ENCODE results near the gene CCL15.

The CCL15 gene

GRCh38 chr17:35988164-35988563 lies 13.2 kb downstream of the CCL15 start:
- DNase-seq, result no peak

DNA sequence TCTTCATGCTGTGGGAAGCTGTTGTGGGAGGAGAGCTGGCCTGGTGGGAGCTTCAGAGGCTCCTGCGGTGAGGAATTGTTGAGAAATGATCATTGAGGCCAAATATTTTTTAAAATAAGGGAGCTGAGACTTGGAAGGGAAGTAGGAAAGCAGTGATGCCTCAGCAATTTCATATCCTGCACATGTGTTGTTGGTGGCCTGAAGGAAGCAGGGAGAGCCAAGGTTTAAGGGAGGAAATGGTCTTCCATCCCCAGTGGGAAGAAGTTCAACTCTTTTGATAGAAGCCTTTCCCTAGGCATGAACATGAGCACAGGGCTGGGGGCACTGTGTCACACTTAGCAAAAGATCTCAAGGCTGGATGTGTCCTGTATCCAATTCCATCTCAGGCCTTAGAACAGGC lies 14.7 kb downstream of the CCL15 start, which contains the start of gene CCL14:
Gene CCL14 (minus strand): TSS at position 87 of the 400 bp plus-strand sequence. CDS start 80 bp downstream, at position 7.
- DNase-seq, result no peak

DNA sequence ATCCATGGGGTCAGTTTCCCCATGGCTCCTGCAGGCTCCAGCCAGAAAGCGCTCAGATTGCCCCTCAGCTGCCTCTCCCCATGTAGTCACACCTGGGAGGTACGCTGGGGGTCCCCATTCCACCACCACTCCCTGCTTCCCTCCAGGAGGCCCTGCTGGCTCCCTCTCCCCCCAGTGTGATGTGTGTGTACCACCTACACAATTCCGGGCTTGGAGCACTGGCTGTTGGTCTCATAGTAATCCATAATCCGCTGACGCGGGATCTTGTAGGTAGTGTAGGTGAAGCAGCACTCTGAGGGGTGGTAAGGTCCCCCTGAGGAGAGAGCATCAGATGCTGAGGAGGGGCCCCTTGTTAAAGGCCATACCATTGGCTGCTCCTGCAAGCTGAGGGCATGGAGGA lies 17.2 kb downstream of the CCL15 start:
- DNase-seq, result no peak

DNA sequence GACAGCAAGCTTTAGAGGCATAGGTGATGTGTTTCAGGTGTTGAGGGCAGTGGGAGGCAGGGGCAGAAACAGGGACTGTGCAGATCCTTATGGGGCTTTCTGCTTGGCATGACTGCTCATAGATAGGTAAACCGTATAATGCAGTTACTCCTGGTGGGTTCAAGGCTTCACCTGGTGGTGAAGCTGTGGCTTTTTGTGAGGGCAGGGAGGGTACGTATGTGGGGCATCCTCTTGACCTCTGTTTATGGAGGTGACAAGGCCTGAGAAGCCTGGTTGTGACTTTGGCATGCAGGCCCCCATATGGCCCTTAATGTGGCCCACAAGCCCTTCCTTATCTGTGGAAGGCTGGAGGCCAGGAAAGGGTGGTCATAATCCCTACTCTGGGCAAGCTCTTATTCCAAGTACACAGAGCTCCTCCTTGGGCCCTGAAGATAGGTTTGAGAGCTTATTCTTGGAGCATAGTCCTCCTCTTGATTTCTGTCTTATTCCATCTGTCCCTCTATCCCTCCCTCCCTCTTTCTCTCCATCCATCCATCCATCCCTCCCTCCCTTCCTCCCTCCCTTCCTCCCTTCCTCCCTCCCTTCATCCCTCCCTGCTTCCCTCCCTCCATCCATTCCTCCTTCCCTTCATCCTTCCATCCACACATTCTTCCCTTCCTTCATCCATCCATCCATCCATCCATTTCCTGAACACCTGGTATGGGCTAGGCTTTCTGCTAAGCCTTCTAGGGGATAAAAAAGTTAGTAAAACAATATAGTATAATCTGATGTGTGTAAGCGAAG lies 18.8 kb downstream of the CCL15 start:
- DNase-seq, result no peak

DNA sequence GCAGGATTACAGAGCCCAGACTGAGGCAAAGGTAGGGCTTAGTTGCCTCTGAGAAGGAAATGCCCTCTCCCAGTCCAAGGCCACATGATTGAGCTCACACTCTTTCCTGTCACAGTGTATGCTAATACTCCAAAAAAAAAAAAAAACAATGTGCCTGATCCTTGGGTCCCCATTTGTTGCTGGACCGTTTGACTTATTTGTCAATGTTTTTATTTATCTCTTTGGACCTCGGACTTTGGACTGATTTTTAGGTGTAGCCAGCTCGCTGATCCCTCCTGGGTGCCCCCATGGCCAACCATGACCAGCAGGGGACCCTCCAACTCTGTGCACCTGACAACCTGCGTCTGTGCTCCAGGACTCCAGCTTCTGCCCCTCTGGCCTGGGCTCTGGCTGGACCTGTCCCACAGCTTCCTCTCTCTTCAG lies 19.4 kb downstream of the CCL15 start:
- no peak for DNase-seq

GRCh38 chr17:35981246-35981645 lies 20.1 kb downstream of the CCL15 start, which contains the start of gene CCL16:
Gene CCL16 (minus strand): TSS chr17:35981497. CDS start chr17:35981420, 77 bp downstream.
- no peak for DNase-seq

DNA sequence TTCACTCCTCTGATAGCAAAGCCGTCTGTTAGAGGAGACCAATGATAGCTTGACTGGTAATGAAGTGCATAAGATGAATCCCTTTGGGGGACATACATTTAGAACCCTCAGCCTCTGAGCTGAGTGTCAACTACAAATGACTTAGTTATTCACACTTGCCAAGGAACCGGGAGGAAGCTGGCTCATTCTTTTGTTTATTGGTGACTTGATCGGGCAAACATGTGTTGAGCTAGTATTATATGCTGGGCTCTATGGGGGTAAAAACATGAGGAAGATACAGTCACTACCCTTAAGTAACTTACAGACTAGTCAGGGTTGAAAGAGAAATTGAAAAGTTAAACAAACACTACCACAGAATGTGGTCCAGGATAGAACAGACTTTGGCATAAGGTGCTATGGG lies 23.0 kb downstream of the CCL15 start:
- DNase-seq, result no peak

DNA sequence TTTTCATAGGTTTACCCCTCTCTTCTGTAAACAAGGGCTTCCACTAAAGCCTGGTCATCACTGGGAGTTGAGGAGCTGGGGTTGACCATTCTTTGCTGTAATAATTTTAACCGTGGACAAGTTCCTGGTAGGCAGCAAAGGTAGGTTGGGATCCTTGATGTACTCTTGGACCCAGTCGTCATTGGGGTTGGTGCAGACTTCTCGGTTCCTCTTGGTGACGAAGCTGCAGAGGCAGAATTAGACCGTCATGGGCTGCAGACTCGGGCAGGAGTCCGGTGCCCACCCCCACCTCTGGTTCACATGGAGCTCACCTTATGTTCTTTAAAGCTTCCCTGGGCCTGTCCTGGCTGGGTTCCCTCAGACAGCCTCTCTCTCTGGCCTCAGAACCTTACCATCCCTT lies 23.8 kb downstream of the CCL15 start:
- no peak for DNase-seq

DNA sequence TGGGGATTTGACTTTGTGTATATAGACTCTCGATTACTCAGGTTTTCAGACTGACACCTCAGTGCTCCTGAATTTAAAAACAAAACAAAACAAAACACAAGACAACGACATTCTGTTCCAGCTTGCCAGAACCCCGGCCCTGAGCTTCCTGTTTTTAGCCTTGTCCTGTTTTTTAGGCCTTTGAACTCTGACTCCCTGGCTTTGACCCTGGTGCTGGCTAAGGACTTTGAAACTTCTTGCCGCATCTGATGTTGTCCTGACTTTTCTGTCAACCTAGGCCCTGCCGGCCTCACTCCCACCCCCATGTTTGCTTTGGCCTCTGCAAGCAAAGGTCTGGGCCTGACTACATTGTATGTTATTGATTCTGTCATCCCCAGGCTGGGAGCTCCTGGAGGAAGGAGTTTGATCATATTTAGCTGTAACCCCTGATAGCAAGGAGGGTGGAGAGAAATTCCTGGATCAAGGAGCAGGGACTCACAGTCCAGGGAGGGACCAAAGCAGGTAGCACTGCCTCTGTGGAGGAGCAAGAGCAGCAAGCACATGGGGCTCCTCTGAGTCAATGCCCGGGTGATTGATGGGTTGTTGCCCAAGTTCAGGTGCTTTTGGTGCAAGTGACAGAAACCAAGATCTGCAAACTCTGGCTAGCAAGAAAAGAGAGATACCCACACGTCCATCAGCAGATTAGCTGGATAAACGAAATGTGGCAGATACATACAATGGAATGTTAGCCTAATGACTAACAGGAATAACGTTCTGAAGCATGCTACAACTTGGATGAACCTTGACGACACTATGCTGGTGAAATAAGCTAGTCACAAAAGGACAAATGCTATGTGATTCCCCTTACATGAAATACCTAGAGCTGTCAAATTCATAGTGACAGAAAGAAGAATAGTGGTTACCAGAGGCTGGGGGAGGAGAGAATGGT lies 27.8 kb downstream of the CCL15 start:
- no peak for DNase-seq

DNA sequence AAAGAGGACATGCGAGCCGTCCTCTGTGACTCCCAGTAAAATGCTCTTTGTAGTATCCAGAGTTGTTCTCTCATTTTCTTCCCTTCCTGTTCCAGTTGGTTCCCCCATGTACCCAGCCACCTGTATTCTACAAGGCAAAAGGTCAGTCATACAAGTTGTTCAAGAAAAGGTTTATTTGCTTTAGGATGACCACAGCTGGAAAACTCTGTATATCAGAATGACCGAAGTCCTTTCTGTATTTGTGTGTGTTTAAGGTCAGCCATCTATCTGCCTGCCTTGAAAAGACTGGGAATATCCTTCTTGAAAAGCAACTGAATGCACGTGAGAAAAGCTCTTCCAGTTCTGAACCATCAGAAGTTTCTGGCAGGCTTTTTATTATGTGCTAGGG lies 28.4 kb downstream of the CCL15 start:
- DNase-seq, result no peak

DNA sequence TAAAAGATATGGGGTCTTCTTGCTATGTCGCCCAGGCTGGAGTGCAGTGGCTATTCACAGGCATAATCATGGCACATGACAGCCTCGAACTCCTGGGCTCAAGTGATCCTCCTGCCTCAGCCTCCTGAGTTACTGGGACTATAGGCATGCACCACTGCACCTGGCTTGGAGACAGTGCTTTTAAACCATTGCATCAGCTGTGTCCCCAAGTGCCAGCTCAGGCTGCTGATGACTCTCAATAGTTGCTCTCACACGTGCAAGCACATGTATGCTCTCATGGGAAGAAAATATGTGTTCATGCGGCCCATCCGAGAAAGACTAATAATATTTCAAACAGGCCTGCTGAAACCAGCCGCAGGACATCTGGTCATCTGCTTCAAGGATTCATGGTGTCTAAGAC lies 28.8 kb downstream of the CCL15 start:
- DNase-seq, result no peak

DNA sequence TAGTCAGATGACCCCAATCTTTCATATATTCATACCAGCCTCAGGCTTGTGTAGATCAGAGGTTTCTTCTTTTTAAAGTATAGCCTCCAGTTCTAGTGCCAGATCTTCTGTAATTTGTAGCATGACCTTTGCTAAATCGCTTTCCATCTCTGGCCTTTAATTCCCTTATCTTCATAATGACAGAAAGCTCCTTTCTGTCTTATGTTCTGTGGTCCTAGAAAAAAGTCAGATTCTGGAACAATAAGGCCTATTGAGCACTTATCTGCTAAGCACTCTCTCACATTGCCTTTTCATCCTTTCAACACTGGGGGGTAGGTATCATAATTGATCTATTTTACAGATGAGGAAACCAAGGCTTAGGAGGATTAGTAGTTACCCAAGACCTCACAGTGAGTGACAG lies 29.3 kb downstream of the CCL15 start:
- DNase-seq, result no peak

- DNase-seq, result peak; percentile 81
Measured at GRCh38 chr17:35969558-35970380, 31.6 kb downstream of the CCL15 start.

DNA sequence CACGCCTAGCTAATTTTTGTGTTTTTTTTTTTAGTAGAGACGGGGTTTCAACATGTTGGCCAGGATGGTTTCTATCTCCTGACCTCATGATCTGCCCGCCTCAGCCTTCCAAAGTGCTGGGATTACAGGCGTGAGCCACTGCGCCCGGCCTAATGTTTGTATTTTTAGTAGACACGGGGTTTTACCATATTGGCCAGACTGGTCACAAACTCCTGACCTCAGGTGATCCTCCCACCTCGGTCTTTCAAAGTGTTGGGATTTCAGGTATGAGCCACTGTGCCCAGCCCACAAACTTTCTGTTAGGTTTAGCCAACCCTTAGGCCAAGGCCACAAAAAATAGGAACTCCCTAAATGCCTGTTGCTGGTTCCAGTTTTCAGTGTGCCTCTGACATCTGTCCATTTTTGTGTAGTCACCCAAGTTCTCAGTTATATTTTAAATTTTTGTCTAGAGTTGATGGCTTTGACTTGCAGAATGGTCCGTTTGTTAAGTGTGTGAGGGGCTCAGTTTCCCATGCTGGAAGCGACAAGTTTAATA lies 32.8 kb downstream of the CCL15 start:
- no peak for DNase-seq

DNA sequence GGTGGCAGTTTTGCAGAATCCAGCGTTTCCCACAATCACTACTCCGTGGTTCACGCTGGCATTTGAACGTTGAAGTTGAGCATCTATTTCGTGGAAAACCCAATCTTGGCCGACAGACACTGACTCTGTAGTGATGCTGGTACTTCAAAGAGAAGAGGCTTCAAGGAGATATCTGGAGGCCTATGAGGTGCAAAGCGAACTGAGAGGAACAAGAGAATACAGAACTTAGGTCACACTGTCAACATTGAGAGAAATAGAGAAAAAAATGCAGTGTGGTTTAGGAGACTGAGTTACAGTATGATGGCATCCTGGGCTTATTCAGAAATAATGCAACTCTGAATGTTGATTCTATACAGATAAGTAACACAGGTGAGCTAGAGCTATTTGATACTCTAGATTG lies 36.1 kb downstream of the CCL15 start:
- no peak for DNase-seq

GRCh38 chr17:35963663-35964062 lies 37.7 kb downstream of the CCL15 start:
- no peak for DNase-seq

DNA sequence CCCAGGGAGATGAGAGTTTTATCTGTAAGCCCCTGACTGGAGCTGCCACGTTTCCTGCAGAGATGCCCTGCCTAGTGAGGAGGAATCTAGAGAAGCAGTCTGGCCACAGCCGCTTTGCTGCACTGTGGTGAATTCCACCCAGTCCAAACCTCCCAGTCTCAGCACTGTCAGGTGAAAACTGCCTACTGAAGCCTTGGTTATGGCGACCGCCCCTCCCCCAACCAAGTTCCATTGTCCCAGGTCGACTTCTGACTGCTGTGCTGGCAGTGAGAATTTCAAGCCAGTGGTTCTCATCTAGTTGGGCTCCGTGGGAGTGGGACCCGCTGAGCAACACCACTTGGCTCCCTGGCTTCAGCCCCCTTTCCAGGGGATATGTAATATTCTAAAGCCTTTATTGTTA lies 47.6 kb downstream of the CCL15 start:
- DNase-seq, result no peak

DNA sequence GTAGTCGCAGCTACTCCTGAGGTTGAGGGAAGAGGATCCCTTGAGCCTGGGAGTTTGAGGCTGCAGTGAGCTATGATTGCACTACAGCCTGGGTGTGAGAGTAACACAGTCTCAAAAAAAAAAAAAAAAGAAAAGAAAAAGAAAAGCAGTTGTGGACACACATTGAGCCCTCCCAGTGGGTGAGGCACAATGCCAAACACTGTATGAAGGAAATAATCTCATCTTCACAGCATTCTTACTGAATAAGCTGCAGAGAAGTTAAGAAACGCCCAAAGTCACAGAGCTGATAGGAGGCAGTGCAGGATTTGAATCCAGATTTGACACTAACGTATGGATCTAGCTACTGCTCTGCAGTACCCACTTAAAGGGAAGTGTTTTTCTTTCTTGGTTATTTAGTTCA lies 52.0 kb downstream of the CCL15 start:
- no peak for DNase-seq

DNA sequence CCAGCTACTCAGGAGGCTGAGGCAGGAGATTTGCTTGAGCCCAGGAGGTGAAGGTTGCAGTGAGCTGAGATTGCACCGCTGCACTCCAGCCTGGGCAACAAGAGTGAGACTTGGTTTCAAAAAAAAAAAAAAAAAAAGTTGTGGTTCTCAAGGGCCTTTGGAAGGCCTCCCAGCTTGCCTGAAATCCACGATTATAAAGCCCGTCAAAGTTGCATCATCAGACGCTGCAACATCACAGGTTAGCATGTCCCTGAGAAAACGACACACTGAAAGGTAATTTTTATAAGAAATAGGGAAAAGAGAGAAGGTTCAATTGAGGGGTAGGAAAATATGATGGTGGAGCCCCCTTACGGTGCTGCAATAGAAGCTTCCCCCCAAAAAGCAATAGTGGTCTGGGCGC lies 53.3 kb downstream of the CCL15 start:
- DNase-seq, result no peak

Data from activated gamma-delta T cell treated with Interleukin-2 at 50 U/mL for 16 hours (primary cell).